Smooth muscle cell (in vitro differentiated cells): Measurements from ENCODE around the gene IL18RAP. TPM values are rescaled to one million over a fixed set of nuclear protein-coding genes. Genes with fewer than 3 reads are reported as not detected.

ENCODE experiments used
- DNase-seq: peaks from one replicate; lab custom pipeline; 2025; ENCODE audit not compliant: unreplicated experiment; lab: John Stamatoyannopoulos, UW
- H2AFZ ChIP-seq: fragments of 200-600 bp; sonication (generic); 2 replicates; pipeline ENCODE4 v1.6.0; 2016; ENCODE audit warnings: antibody characterized with exemption, low read depth, mild to moderate bottlenecking
- H3F3A ChIP-seq: fragments of 200-600 bp; sonication (generic); 2 replicates; pipeline ENCODE4 v1.6.0; 2017; ENCODE audit warnings: antibody characterized with exemption, low read depth
- H3K27ac ChIP-seq: fragments of 200-600 bp; sonication (generic); 2 replicates; pipeline ENCODE4 v1.5.1; 2016; ENCODE audit warnings: low read depth, mild to moderate bottlenecking
- H3K27me3 ChIP-seq: fragments of 200-600 bp; sonication (generic); 2 replicates; pipeline ENCODE4 v1.6.1; 2016; ENCODE audit warnings: low read depth, mild to moderate bottlenecking
- H3K36me3 ChIP-seq: fragments of 200-600 bp; sonication (generic); 2 replicates; pipeline ENCODE4 v1.5.1; 2016; ENCODE audit warnings: low read depth
- H3K4me1 ChIP-seq: fragments of 200-600 bp; sonication (generic); 2 replicates; pipeline ENCODE4 v1.5.1; 2016; ENCODE audit warnings: low read depth
- H3K4me2 ChIP-seq: fragments of 200-600 bp; sonication (generic); 2 replicates; pipeline ENCODE4 v1.6.0; 2016; ENCODE audit warnings: mild to moderate bottlenecking
- H3K4me3 ChIP-seq: fragments of 200-600 bp; sonication (generic); 2 replicates; pipeline ENCODE4 v1.5.1; 2016; ENCODE audit warnings: mild to moderate bottlenecking
- H3K79me2 ChIP-seq: fragments of 200-600 bp; sonication (generic); 2 replicates; pipeline ENCODE4 v1.6.0; 2016; ENCODE audit warnings: low read depth, mild to moderate bottlenecking
- H3K9ac ChIP-seq: fragments of 200-600 bp; sonication (generic); 2 replicates; pipeline ENCODE4 v1.6.0; 2016; ENCODE audit warnings: low read depth
- H3K9me3 ChIP-seq: fragments of 200-600 bp; sonication (generic); replicated peaks from 2 replicates; pipeline ENCODE4 v1.5.1; 2016; ENCODE audit warnings: low read depth
- H4K20me1 ChIP-seq: fragments of 200-600 bp; sonication (generic); 2 replicates; pipeline ENCODE4 v1.6.0; 2016; ENCODE audit warnings: low read depth
- CTCF ChIP-seq: fragments of 200-600 bp; sonication (generic); IDR thresholded peaks from 2 replicates; pipeline ENCODE4 v1.5.1; 2017; ENCODE audit warnings: borderline replicate concordance, mild to moderate bottlenecking, antibody characterized with exemption; ENCODE audit not compliant: insufficient read depth, poor library complexity, severe bottlenecking
- WGBS: methylation state at CpG from one replicate; pipeline ENCODE4 v1.1.7; 2016; ENCODE audit warnings: low lambda C conversion rate; 5-methylcytosine and 5-hydroxymethylcytosine counted together
- polyA plus RNA-seq: library from polyadenylated mRNA; unstranded; fragments of >200 nt; fragmentation: Nextera tagmentation; extraction: Ambion mirVana; gene quantifications from 2 replicates; pipeline ENCODE4 v1.2.1, GENCODE V29; 2016
- total RNA-seq: library from RNA; depleted of rRNA; stranded (reverse); fragments of >200 nt; gene quantifications from 2 replicates; pipeline ENCODE4 v1.2.3, GENCODE V29; 2014

IL18RAP gene
- total and polyA plus RNA-seq, 2 experiments from 2014 or later, result not detected

DNA sequence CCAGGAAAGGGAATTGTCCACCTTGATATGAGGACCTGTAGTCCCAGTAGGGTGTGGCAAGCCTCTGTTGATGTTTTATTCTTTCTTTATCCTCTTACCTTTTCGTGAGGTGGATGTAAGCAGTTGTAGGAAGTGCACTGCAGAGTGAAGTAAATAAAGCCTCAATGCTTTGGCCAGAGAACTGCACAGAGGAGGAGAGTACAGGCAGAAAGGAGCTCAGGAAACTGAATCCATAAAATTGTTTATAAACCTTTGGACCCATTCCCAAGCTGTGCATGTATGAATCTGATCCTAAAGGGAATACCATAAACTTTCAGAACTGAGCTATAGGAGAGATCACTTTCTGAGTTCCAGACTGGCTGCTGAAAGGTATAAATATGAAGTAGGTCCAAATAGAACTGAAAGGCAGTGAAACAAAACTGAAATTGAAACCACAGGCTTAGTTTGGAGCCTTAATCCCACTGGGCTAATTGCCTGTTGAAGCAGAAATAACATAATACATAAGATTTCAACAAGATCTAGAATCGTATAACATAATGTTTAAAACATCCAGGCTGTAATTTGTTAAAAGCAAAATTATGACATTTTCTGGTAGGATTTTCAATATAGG, 32.2 kb downstream of the IL18RAP start:
- Histone ChIP-seq H3K4me2 (no peak overlapping the region), H3K4me3 (no peak overlapping the region), H3K79me2 (no peaks in the 10 kb centered on the region), H3K9me3 (no peaks in the 10 kb centered on the region), H3K36me3 (no peaks in the 10 kb centered on the region), H4K20me1 (no peaks in the 10 kb centered on the region), H3K27me3 (peaks cover 18% of the 10 kb centered on the region), H3K9ac (no peak overlapping the region), H3K4me1 (no peaks in the 10 kb centered on the region), H3K27ac (no peak overlapping the region), H3F3A (no peaks in the 10 kb centered on the region), H2AFZ (no peak overlapping the region)
- TF ChIP-seq CTCF, result no peak
- WGBS, result 80% methylated on average over 2 of the region's 2 CpGs
- DNase-seq, result no peak

- 62% methylated on average over 1 of the region's 1 CpG for WGBS
These were observed 37.5 kb downstream of the IL18RAP start for GRCh38 chr2:102460467-102460866.

GRCh38 chr2:102461188-102461587, 38.2 kb downstream of the IL18RAP start:
- H4K20me1 ChIP-seq, result no peaks in the 10 kb centered on the region
- no peaks in the 10 kb centered on the region for H3F3A ChIP-seq
- H3K4me3 ChIP-seq, result no peak overlapping the region
- no peak overlapping the region for H3K9ac ChIP-seq
- H3K27me3 ChIP-seq, result peaks cover 33% of the 10 kb centered on the region
- 89% methylated on average over 6 of the region's 6 CpGs for WGBS
- H3K9me3 ChIP-seq, result no peaks in the 10 kb centered on the region
- H2AFZ ChIP-seq, result no peak overlapping the region
- no peak overlapping the region for H3K4me2 ChIP-seq
- no peaks in the 10 kb centered on the region for H3K36me3 ChIP-seq
- no peaks in the 10 kb centered on the region for H3K4me1 ChIP-seq
- H3K27ac ChIP-seq, result no peak overlapping the region
- TF ChIP-seq CTCF, result no peak
- no peak for DNase-seq
- H3K79me2 ChIP-seq, result no peaks in the 10 kb centered on the region

More at GRCh38 chr2:102460467-102460866, 37.5 kb downstream of the IL18RAP start:
- H3F3A ChIP-seq, result no peaks in the 10 kb centered on the region
- no peak overlapping the region for H3K4me2 ChIP-seq
- H3K79me2 ChIP-seq, result no peaks in the 10 kb centered on the region
- H3K4me3 ChIP-seq, result no peak overlapping the region
- no peak for DNase-seq
- no peak for TF ChIP-seq CTCF
- no peaks in the 10 kb centered on the region for H4K20me1 ChIP-seq
- no peak overlapping the region for H2AFZ ChIP-seq
- H3K27ac ChIP-seq, result no peak overlapping the region
- H3K9me3 ChIP-seq, result no peaks in the 10 kb centered on the region
- H3K4me1 ChIP-seq, result no peaks in the 10 kb centered on the region
- H3K9ac ChIP-seq, result no peak overlapping the region
- H3K27me3 ChIP-seq, result peaks cover 33% of the 10 kb centered on the region
- H3K36me3 ChIP-seq, result no peaks in the 10 kb centered on the region

DNA sequence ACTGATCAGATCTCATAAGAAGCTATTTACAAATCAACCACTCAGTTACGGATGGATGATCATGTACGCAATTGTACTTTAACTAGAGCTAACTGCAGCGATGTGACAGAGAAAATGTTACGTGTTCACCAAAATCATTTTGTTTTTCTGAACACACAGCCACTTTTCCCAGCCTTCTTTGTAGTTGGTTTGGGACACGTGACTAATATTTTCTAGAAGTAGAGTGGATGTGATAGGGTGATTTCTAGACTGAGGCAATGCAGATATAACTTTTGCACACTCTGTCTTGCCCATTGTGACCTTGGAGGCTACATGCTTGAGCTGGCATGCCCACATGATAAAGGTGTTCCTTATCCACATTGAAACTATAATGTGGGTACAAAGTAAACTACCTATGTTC, 40.2 kb downstream of the IL18RAP start:
- DNase-seq, result no peak
- H3K4me3 ChIP-seq, result no peak overlapping the region
- WGBS, result 94% methylated on average over 5 of the region's 5 CpGs
- no peak for TF ChIP-seq CTCF
- H3K27ac ChIP-seq, result no peak overlapping the region
- no peaks in the 10 kb centered on the region for H3K9me3 ChIP-seq
- H3K4me1 ChIP-seq, result no peaks in the 10 kb centered on the region
- no peaks in the 10 kb centered on the region for H3F3A ChIP-seq
- no peaks in the 10 kb centered on the region for H4K20me1 ChIP-seq
- no peak overlapping the region for H3K9ac ChIP-seq
- peaks cover 33% of the 10 kb centered on the region for H3K27me3 ChIP-seq
- no peak overlapping the region for H2AFZ ChIP-seq
- H3K4me2 ChIP-seq, result no peak overlapping the region
- no peaks in the 10 kb centered on the region for H3K79me2 ChIP-seq
- no peaks in the 10 kb centered on the region for H3K36me3 ChIP-seq
